Measurements from ENCODE around the gene FBXO17.

FBXO17 gene

DNA sequence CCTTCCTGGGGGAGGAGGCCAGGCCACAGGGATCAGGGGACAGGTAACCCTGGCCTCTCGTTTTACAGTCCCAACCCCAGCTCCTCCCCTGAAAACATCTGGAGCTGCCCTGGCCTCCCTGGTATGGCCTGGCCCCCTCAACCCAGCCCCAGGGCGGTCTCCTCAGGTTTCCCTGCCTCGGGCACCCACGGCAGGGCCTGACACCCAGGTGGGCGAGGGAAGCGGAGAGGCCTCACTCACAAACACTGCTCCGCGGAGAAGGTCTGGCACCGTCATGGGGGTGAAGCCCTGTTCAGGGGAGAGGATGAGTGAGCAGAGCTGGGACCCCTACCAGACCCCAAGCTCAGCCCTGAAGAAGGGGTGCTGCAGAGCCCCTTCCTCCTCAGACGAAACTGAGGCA, 57.0 kb downstream of the FBXO17 start:
- no peak for DNase-seq (ENCODE audit: low read depth in 2 of 2, low spot score in 1 of 2)

DNA sequence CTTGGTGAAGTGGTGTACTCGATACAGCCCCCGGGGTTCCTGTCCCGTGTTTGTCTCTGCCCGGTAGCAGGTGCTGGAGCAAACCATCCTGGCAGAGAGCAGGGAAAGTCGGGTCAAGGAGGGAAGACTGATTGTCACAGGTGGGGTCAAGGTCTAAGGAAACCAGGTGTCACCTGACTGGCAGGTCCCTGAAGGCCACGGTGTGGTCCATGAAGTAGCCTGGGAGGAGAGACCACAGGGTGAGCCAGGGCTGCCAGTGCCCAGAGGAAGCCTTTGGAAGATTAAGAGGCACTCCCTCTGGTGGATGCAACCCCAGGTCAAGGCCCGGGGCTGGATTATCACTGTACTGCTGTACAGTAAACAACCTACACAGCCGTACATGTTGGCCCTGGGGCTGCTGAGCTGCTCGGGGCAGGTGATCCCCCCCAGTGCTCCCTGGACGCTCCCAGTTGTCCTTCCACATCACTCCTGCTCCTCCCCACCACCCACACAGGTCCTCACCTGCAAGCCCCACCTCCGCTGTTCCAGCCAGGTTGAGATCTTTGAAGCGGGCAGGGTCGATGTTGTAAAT, 57.5 kb downstream of the FBXO17 start:
- no peak for DNase-seq (ENCODE audit: low read depth in 2 of 2, low spot score in 1 of 2)

DNA sequence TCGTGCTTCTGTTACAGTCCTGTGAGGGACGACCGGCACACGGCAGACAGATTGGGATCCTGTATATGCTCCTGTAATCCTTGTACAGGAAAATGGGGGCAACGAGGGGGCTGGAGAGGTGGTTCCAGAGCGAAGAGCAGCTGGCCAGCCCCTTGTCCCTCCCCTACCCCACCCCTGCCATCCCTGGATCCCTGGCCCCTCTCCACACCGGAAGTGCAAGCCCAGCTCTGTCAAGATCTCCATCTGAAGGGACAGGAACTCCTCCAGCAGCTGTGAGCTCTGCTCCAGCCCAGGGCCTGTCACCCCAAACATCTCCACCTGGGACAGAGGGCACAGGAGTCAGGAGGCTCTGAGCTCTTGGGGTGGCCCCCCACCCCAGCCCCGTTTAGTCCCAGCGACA, 58.0 kb downstream of the FBXO17 start:
- no peak for DNase-seq (ENCODE audit: low read depth in 2 of 2, low spot score in 1 of 2)

DNA sequence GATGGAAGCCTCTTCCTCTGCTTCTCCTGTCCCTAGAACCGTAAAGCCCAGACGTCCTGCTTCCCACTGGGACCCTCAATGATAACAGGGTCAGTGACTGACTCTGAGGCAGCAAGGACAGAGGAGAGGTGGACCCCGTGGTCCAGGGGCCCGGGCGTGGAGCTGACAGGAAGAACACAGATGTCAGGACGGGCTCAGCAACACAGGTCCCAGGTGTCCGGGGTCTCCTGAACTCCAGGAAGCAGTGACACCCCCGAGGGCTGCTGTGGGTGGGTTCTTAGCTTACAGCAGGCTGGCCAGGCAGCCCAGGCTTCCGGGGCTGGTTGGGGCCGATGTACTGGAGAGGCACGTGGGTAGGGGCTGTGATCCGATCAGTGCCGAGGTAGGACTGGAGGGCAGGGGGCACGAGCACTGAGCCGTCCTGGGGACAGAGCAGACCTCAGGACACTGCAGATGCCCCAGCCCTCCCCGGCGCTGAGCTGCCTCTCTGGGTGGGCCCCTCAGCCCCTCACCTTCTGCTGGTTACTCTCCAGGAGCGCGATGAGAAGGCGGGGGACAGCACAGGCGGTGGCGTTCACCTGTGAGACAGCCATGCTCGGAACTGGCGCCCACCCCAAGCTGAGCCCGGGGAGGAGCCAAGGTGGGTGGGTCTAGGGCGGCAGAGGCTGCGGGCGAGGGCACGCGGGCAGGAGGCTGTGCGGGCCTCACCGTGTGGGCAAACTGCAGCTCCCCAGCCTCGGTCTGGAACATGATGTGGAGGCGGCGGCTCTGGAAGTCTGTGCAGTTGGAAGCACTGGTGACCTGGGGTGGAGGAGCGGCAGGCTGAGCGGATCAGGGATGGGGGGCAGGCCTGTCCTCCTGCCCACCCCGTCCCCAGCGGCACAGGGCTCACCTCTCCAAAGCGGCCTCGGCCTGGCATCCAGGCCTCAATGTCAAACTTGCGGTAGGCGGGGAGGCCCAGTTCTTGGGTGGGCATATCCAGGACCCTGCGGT, 59.9 kb downstream of the FBXO17 start:
- no peak for DNase-seq (ENCODE audit: low read depth in 2 of 2, low spot score in 1 of 2)

DNA sequence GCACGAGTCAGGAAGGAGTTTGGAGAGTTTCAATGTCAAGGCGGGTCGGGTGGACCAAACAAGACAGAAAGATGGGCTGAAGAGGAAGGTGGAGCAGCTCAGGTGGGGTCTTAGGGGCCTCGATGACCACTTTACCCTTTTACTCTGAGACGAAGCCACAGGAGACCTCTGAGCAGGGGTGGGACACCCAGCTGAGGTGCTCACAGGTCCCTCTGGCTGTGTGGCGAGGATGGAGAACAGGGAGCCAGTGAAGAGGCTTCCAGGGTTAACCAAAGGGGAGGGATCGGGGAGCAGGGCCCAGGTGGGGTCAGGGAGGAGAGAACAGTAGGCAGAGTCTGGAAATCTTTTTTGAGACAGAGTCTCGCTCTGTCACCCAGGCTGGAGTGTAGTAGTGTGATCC, 61.6 kb downstream of the FBXO17 start:
- DNase-seq (ENCODE audit: low read depth in 2 of 2, low spot score in 1 of 2), result no peak

DNA sequence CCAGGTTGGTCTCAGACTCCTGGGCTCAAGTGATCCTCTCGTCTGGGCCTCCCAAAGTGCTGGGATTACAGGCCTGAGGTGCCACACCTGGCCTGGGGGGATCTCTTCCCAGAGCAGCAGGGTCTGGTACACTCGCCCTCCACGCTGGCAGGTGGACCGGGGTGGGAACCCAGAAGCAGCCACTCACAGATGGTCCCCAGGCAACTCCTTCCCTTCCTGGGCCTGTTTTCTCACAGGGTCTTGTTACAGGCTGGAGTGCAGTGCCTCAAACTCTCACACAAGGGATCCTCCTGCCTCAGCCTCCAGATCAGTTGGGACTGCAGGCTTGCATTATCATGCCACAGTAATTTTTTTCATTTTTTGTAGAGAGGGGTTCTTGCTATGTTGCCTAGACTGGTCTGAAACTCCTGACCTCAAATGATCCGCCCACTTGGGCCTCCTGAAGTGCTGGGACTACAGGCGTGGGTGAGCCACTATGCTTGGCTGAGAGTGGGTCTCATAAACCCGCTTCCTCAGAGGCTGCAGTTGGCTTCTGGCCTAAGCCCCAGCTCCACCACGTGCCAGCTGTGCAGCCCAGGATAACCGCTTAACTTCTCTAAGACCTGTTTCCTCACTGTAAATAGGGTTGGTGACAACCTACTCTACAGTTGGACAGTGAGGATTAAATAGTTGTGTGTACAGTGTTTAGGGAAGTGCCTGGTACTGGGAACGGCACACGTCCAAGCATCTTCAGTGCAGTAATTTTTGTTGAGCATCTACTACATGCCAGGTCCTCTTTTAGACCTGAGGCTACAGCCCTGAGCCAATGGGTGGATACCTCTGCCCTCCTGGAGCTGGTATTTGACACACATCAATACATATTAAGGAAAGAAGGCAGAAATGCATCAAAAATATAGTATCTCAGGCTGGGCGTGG, 62.7 kb downstream of the FBXO17 start:
- no peak for DNase-seq (ENCODE audit: low read depth in 2 of 2, low spot score in 1 of 2)

DNA sequence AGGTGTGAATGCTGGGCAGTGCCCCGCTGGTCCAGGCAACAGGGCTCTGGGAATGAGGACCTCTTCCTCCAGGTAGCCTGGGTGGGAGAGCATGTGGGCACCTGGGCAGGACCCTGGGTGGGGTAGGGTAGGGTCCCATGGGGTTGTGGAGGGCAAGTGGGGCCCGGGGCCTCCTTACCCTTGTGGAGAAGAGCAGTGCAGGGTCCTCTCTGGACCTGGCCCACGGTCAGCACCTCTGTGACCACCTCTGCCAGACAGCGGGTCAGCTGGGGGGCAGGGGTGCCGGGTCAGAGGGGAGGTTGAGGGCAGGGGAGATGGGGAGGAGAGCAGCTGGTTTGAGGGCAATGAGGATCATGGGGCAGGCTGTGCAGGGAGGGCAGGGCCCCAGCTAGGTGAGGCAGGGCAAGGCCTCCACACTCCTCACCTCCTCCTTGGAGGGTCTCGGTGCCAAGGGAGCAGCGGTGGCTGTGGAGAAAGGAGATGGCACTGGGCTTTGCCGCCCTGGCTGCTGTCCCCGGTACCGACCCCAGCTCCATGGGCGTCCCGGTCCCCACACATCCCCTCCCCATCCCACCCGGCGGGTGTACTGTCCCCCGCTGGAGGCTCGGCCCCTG, 64.0 kb downstream of the FBXO17 start:
- DNase-seq (ENCODE audit: low read depth in 2 of 2, low spot score in 1 of 2), result no peak

DNA sequence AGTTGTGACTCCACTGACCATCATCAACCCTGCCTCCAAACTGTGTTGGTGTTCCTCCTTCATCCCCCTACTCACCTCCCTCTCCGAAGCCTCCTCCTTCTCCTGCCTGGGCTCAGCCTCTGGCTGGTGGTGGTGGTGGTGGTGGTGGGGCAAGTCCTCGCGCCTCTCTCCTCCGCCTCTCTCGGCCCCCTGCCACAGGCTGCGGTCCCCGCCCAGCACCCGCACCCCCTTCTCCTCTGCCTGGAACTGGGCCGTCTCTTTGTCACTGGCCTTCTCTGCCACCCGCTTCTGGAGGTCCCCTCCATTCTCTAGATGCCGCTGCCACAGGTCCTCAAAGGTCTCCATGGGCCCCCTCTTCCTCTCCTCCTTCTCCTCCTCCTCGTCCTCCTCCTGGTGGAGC, 65.1 kb downstream of the FBXO17 start:
- DNase-seq (ENCODE audit: low read depth in 2 of 2, low spot score in 1 of 2), result no peak

DNA sequence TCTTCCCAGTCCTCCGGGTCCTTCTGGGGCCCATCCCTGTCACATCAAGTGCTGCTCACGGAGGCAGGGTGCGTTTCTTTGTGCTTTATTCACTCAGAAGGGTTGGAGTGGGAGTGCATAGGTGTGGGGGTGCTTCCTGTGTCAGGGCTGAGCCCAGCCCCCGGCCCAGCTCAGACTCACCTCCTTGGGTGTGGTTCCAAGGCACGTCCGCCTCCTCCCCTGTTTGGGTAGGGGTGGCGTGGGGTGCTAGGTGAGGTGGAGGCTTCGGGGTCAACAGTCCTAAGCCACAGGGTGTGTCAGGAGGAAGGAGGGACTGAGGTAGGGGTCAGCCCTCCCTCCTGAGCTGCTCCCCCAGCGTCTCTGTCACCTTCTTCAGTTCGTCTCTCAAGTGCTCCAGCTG, 66.6 kb downstream of the FBXO17 start:
- no peak for DNase-seq (ENCODE audit: low read depth in 2 of 2, low spot score in 1 of 2)

DNA sequence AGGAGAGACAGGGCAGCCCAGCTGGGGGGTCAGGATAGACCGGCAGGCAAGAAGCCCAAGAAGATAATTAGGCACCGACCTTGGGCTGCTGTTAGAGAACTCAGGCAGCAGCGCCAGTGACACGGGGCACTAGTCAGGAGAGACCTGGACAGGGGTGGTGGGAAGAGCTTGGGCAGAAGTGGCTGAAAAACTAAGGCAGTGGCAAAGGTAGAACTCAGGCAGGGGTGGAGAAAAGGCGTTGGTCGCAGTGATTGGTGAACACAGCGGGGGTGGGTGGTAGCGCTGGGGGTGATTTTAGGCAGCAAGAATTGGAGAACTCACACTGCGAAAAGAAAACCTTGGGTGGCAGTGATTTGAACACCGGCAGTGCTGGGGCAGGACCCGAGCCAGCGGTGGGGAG, 67.9 kb downstream of the FBXO17 start:
- DNase-seq (ENCODE audit: low read depth in 2 of 2, low spot score in 1 of 2), result no peak

DNA sequence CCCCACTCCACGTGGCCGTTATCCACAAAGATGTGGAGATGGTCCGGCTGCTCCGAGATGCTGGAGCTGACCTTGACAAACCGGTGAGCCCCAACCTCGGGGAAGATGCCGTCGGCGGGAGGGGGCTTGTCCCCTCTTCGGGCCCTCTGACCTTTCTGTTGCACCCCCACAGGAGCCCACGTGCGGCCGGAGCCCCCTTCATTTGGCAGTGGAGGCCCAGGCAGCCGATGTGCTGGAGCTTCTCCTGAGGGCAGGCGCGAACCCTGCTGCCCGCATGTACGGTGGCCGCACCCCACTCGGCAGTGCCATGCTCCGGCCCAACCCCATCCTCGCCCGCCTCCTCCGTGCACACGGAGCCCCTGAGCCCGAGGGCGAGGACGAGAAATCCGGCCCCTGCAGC, 68.3 kb downstream of the FBXO17 start:
- DNase-seq (ENCODE audit: low read depth in 2 of 2, low spot score in 1 of 2), result no peak

DNA sequence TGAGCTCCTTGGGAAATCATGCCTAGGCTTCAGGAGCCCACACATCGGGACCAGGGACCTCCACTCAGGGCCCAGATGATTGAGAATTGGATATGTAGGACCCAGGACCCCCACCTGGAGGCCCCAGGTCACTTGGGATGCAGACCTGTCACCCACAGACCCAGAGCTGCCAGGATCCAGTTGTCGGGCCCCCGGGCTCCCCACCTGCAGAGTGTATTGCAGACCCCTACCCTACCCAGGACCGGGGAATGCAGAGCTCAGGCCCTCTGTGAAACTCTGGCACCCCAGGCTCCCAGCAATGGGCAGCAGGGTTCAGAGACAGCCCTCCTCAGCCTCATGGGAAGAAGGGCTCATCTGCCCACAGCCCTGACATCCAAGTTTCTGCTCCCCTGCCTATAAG, 69.9 kb downstream of the FBXO17 start:
- no peak for DNase-seq (ENCODE audit: low read depth in 2 of 2, low spot score in 1 of 2)

DNA sequence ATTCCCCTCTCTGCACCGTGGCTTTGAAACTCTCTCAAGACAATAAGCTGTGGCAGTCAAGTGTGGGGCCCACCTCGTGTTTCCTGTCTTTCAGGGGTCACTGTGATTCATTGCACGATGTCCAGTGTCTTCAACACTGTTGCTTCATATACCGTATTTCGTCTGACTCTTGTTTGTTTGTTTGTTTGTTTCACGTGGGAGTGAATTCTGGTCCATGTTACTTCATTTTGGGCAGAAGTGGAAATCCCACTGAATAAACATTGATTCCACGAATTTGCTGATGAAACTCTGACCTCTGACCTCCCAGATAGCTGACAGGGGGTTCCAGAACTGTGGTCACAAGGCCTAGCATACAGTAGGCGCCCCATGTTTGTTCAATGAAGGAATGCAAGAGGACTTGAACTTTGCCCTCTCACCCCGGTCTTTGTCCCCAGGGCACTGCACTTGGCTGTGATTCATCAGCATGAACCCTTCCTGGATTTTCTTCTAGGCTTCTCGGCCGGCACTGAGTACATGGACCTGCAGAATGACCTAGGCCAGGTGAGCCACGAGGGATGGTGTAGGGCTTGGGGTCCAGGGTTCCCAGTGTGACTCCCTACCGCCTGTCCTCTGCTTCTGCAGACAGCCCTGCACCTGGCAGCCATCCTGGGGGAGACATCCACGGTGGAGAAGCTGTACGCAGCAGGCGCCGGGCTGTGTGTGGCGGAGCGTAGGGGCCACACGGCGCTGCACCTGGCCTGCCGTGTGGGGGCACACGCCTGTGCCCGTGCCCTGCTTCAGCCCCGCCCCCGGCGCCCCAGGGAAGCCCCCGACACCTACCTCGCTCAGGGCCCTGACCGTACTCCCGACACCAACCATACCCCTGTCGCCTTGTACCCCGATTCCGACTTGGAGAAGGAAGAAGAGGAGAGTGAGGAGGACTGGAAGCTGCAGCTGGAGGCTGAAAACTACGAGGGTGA, 70.7 kb downstream of the FBXO17 start:
- no peak for DNase-seq (ENCODE audit: low read depth in 2 of 2, low spot score in 1 of 2)

DNA sequence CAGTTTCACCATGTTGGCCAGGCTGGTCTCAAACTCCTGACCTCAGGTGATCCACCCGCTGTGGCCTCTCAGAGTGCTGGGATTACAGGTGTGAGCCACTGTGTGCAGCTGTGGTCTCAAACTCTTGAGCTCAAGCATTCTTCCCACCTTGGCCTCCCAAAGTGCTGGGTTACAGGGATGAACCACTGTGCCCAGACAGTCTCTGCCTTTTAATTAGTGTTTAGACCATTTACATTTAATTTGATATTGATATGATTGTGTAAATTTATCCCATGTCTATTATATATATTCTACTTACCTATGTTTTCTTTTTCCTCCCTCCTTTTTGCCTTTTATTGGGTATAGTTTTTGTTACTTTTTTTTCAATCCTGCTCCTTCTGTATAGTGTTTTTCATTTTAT, 73.9 kb downstream of the FBXO17 start:
- no peak for DNase-seq (ENCODE audit: low read depth in 2 of 2, low spot score in 1 of 2)

DNA sequence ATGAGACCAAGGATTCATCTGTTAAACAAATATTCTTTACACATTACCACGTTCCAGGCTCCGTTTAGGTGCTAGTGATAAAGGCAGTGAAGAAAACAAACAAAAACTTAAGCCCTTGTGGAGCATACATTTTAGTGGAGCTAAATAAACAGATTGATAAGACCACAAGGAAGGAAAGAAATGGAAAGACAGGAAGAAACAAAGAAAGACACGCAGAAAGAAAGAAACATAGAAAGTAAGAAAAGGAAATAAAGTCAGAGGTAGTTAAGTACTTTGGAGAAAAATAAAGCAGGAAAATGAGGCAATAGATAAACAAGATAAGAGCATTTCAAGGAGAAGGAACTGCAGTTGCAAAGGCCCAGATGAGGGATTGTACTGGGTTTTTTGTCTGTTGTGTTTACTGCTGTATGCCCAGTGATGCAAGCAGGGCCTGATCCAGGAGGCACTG, 74.8 kb downstream of the FBXO17 start:
- no peak for DNase-seq (ENCODE audit: low read depth in 2 of 2, low spot score in 1 of 2)

DNA sequence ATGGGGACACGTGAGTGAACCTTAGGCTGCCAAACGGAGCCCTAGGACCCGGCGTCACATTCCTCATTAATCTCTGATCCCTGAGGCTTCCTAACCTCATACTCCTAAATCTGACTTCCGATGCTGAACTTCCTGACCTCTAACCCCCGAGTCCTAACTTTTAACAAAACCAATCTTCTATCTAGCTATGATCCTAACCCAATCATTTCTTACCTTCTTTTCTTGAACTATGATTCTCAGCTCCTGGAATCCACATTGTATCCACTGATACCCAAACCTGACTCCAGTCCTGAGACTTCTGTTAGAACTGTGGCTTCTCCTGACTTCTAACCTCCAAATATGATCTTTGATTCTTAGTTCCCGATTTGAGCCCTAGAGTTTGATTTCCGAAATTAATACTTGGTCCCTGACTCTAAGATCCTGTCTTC, 75.3 kb downstream of the FBXO17 start:
- no peak for DNase-seq (ENCODE audit: low read depth in 2 of 2, low spot score in 1 of 2)

DNA sequence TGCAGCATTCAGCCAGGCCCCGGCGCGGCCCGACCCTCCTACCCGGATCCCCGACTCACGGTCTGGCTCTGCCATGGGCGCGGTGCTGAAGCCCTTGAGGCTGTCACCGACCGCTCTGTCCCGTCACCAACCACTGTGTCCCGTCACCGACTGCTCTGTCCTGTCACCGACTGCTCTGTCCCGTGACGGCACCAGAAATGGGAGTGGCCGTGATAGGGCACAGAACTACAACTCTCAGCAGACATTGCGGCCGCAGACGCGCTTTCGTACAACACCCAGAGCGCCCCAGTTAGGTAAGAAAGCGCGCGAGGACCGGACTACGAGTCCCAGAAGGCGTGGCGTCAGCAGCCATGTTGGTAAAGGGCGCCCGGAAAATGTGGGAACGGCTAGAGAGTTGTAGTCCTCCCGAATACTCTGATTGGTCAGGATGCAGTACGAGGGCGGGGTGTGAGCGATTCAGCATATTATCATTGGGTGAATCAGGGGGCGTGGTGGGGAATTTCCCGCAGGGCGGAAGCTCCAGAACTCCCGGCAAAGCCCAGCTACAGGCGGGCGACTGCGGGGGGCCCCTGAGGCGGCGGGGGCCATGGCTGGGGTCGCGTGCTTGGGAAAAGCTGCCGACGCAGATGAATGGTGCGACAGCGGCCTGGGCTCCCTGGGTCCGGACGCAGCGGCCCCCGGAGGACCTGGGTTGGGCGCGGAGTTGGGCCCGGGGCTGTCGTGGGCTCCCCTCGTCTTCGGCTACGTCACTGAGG, 75.9 kb downstream of the FBXO17 start, which contains the start of the genes NFKBIB and SIRT2:
Gene NFKBIB (plus strand): TSS at position 523 of the 755 bp plus-strand sequence. CDS start 64 bp downstream, at position 587.
Gene SIRT2 (minus strand): TSS at position 172 of the 755 bp plus-strand sequence. CDS start 97 bp downstream, at position 75.
- DNase-seq (ENCODE audit: low read depth in 2 of 2, low spot score in 1 of 2), result peak; percentile 98 to 99

DNA sequence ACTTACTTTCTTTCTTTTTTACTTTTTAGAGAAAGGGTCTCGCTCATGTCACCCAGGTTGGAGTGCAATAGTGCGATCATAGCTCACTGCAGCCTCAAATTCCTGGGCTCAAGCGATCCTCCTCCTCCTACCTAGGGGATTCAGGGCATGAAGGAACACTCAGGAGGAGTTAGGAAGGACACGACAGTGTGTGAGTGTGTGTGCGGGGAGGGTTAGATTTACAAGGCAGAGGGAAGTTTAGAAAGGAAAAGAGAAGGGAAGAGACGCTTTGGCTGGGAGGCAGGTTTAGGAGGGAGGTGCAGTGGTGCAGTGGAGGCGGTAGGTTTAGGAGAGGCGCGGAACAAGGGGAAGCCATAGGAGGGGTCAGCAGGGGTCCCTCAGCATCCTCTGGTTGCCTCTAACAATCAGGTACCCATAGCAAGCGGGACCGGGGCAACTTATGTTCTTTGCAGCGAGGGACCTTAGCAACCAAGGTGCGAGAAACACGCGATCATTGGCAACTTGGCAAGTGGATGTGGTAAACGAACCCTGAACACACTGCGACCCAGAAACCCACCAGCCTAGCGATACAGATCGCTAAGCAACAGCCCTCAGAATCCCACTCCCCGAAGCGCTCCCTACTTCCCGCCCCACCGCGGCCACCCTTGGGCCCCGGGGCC, 76.6 kb downstream of the FBXO17 start:
- no peak for DNase-seq (ENCODE audit: low read depth in 2 of 2, low spot score in 1 of 2)
